Endometrial microvascular endothelial cells (primary cell): ENCODE results near the gene ALG9. TPM values are rescaled to one million over a fixed set of nuclear protein-coding genes. Genes with fewer than 3 reads are reported as not detected.
"Not testable (repeated sequence)": the region's sequence is repeated elsewhere in the genome, so short reads cannot be mapped to it uniquely, and the experiment has no call there.

Source experiments
- in situ Hi-C: cut with HindIII; loops from 2 replicates; pipeline ENCODE4 v1.10.0; 2017; ENCODE audit warnings: low sequenced_read_pairs, low pct_unique_long_range_greater_than_20kb; ENCODE audit errors: inconsistent ontology term
- total RNA-seq: library from RNA; depleted of rRNA; stranded (reverse); fragments of >200 nt; gene quantifications from one replicate; pipeline ENCODE4 v1.2.3, GENCODE V29; 2015; ENCODE audit errors: inconsistent ontology term

The ALG9 gene
- total RNA-seq, 1 donor from 2014 or later, result 34.4 TPM

DNA sequence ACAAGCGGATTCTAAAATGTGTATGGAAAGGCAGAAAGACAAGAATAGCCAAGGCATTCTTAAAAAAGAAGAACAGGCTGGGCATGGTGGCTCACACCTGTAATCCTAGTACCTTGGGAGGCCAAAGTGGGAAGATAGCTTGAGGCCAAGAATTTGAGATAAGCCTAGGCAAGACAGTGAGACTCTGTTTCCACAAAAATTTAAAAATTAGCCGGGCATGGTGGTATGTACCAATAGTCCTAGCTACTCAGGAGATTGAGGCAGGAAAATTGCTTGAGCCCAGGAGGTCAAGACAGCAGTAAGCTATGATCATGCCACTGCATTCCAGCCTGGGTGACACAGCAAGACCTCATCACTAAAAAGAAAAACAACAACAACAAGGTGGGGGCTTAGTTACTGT lies 59.2 kb downstream of the ALG9 start:
- in situ Hi-C loops, result no loop called here

DNA sequence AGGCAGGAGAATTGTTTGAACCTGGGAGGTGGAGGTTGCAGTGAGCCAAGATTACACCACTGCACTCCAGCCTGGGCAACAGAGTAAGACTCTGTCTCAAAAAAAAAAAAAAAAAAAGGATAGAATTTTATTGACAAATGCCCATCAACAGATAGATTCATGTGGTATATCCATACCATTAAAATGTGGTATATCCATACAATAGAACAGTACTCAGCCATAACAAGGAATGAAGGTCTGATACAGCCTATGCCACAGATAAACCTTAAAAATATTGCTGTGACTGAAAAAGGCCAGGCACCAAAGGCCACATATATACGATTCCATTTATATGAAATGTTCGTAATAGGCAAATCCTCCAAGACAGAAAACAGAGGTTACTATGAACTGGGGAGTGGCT lies 59.9 kb downstream of the ALG9 start:
- in situ Hi-C loops, result no loop called here

DNA sequence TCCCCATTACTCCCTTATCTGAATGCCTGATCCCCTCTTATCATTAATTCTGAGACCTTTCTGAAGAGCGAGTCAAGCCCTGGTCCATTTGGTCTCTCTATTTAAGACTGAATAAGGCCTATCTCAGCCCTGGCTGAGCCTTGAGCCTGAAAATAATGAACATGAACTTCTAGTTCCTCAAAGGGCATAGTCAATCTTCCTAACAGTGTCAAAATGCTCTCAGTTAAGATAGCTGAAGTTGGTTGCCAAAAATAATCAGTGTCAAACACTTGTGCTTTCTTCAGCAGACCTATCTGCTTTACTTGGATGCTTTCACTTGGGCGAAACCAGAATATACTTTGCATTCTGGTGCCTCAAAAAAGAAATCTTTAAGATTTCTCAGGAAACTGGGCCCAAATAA lies 62.5 kb downstream of the ALG9 start:
- in situ Hi-C loops, result no loop called here

DNA sequence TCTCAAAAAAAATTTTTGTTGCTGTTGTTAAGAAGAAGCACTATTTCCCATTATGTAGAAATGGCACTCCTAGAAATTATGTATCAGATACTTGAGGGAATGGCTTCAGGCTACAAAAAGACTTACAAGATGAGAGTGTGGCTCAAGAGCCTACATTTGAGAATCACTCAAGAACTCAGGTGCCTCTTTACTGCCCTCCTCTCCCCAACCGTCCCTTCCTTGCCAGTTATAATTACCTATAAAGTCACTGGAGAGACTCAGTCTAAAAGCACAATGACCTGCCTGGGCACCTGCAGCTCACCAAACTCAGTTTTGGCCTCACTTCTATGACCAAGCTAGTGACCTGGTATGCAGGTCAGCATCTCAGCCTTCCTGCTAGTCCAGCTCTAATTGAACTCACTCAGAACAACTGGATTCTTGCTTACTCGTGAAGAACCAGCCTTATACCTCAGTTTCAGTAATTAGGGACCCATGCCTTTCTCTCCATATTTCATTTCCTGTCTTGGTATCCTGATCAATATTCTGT lies 63.3 kb downstream of the ALG9 start:
- in situ Hi-C loops, result no loop called here

DNA sequence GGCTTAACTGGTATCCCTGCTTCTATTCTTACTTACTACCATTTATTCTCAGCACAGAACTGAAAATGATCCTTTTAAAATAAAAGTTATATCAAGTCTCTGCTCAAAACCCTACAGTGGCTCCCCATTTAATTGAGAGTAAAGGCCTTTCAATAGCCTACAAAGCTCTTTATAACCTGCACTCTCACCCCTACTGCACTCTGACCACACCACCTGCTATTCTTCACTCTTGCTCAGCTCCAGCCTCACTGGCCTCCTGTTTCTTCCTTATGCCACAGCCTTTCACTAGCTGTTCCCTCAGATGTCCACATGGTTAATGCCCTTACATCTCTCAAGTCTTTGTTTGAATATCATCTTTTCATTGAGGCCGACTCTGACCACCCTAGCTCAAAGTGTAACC lies 64.3 kb downstream of the ALG9 start:
- in situ Hi-C loops, result no loop called here

DNA sequence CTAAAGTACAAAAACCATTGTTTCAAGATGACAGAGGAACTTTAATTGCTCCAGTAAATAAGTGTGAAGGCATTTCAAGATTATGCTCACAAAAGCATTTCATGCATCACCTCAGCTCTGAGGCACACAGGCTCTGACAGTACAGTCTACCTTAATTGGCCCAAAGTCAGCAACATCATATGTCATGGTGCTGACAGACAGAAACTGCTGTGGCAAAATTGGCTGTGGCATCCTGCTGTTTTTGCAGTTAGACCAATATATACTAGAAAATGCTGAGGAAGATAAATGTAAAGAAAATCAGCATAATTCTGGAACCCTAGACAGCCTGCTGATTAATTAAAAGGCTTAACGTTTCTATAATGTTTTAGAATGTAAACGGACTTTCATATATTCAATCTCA lies 70.2 kb downstream of the ALG9 start:
- in situ Hi-C loops, result no loop called here

DNA sequence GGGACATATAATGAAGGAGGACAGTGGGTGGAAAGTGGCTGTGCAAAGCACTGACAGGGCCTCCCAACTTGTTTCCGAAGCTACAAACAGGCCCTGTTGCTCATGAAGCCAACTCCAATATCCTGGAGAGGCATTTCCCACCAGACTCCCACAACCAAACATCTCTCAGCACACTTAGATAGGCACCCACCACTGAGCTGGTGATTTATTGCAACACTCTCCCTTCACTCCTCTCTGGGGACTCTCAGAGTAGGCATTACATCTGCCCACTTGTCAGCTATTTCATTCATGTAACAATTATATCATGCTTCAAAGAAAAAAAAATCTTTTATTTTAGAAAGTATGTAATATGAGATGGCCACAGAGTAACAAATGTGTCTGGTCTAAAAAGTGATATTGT lies 73.1 kb downstream of the ALG9 start:
- in situ Hi-C loops, result no loop called here

DNA sequence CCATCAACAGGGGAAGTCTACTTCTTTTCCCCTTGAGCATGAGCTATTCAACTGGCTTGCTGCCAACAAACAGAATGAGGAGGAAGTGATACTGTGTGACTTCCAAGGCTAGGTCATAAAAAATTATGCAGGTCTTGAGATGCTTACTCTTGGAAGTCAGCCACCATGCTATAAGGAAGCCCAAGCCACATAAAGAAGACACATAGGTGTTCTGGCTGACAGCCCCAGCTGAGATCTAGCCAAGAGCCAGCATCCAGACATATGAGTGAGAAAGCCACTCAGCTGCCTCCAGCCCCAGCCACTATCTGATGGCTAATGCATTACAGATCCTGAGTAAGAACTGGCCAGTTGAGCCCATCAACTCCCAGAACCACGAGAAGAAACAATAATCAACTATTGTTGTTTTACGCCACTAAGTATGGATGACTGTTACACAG lies 74.2 kb downstream of the ALG9 start:
- in situ Hi-C loops, result no loop called here

DNA sequence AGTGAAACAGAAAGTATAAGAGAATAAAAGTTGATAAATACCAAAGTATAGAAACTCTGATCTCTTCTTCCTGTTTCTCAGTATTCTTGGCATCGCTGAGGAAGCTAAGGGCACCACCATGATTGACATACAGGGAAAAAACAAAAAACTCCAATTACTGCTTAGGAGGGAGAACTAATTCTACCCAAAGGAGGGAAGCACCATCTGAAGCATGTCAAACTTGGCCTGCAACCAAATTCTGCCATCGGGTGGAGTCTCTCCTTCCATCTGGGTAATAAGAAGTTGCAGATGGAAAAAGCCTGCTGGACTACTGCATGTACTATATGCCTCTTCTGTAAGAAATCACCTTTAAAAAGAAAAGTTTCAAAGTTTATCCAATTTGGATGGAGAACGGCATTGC lies 74.7 kb downstream of the ALG9 start:
- in situ Hi-C loops, result no loop called here

DNA sequence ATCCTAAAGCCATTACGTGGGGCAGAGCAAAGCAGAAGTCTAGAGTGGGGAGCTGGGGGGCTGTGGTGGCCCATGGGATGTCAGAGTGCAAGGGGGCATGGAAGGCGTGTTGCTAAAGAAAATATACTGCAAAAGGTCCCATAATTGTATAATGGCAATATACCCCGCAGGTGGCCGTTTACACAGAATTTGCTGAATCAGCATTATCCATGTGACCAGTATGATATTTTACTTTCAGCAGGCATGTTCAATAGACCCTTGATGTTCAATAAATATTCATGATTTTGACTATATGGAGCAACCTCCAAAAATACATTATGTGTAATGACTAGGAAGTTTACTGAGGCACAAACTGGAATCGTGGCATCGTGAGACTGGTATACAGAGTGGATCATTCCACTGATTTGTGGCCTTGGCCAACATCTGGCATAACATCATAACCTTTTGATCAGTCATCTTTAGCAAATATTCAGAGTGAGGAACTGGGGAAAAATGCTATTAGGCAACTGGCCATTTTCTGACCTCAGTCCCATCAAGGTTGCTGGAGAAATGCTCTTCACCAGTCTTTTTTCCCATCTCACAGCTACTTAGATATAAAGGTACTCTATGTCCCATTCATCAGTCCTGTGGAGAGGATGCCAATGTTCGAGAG lies 75.9 kb downstream of the ALG9 start:
- in situ Hi-C loops, result no loop called here

DNA sequence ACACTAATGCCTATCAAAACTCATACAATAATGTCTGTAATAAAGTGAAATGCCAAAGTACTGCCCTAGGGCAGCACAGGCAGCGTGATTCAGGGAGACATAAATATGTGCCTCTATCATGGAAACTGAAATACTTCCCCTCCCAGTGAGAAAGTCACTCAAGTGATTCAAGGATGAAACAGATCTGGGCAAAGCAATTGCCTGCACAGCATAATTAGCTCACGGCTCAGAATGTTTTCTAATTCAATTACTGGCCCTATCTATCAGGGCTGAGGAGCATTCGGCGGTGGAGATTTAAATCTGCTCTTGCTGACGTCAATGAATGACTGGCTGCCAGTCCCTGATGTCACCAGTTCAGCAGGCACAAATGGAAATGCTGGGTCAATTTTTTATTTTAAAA lies 77.5 kb downstream of the ALG9 start:
- in situ Hi-C loops, result no loop called here

DNA sequence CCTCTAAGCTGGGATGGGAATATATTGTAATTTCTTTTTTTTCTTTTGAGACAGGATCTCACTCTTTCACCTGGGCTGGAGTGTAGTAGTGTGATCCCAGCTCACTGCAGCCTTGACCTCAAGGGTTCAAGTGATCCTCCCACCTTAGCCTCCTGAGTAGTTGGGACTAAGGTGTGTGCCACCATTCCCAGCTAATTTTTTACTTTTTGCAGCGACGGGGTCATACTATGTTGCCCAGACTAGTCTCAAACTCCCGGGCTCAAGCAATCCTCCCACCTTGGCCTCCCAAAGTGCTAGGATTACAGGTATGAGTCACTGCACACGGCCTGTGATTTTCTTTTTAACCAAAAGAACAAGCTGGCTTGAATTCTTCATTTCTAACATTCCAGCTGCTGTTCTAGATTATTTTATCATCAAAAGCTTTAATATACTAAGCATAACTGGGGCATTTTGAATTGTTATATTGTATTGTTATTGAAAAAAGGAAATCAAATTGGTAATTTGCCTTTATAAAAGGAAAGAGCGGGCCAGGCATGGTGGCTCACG lies 78.4 kb downstream of the ALG9 start:
- in situ Hi-C loops, result no loop called here

DNA sequence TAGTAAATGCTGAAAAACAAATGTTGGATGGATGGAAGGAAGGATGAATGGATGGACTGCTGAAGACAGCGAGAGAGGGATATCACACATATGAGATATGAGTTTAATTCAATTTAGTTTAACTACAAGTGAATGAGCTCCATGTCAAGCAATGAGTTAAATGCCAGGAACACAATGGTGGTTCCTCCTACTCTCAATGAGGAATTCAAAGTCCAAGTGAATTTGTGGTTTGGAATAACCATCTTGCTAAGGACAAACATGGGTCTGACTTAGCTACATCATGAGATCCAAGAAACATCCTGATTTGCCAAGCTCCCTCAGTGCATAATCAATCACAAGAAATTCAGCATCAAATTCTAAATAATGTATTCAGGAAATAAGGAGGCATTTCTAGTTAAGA lies 79.1 kb downstream of the ALG9 start:
- in situ Hi-C loops, result no loop called here

DNA sequence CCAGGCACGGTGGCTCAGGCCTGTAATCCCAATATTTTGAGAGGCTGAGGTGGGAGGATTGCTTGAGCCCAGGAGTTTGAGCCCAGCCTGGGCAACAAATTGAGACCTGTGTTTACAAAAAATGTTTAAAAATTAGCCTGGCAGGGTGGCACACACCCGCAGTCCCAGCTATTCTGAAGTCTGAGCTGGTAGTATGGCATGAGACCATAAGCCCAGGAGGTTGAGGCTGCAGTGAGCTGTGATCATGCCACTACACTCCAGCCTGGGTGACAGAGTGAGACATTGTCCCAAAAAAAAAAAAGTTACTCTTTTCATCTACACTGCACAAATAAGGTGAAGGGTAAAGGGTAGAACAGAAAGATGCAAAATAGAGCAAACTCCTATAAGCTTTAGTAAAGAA lies 82.9 kb downstream of the ALG9 start:
- in situ Hi-C loops, result no loop called here

DNA sequence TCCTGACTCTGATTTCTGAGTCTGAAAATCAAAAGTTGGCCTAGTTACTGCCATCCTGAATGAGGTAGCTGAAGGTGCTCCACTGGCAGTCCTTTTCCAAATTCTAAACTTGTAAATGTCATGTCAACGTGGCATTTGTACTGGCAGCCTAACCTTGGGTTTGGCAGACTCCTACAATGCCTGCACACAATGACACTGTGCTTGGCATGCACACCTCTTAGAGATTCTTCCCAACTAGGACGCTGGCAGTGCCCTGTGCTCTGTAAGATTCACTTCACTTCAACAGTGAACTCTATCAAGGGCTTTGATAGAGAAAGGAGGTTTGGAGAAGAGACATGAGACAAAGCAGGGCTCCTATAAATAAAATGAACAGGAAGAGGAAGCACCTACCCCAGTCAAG lies 83.3 kb downstream of the ALG9 start:
- in situ Hi-C loops, result no loop called here

DNA sequence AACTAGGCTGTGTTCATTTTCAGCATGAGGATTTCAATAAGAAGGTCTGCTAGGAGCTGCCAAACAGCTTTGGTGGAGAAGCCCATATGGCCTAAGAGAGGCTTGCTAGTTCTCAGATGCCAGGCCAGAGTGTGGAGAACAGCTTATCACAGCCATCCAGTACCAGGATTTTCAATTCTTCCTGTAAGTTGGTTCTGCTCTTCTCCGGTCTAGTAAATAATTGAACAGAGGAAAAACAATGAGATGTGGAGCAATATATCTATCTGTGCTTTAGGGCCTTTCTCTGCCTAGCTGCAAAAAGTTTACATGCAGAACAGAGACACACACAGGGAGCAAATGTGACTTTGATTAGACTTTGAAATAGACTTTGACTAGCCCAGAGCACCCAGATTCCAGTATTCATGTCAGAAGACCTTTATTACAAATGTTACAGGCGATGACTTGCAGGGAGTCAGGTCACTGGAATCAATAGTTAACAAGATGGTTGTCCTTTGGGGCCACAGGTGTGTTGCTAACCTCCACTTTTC lies 85.4 kb downstream of the ALG9 start:
- in situ Hi-C loops, result no loop called here

DNA sequence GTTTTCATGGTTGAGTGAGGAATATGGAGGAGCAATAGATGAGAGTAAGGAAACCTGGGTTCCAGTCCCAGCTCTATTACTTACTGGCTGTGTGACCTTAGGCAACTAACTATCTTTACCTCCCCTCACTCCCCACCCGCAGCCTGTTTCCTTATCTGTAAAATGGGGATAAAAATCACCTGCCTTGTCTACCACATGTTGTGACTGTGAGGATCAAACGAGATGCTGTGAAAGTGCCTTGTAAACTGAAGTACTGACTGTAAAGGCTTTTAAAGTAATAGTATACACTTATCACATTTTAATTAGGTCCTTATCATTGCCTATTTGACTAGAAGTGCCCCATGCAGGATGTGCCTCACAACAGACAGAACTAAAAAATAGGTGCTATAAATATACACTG lies 86.3 kb downstream of the ALG9 start:
- in situ Hi-C loops, result no loop called here

DNA sequence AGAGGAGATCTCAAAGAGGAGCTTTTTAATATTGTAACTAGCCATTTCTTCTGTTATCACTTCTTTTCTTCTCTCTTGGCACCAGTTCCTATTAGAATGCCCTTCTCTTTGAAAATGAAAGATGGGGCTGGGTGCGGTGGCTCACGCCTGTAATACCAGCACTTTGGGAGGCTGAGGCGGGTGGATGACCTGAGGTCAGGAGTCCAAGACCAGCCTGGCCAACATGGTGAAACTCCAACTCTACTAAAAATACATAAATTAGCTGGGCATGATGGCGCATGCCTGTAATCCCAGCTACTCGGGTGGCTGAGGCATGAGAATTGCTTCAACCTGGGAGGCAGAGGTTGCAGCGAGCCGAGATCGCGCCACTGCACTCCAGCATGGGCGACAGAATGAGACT lies 87.1 kb downstream of the ALG9 start:
- in situ Hi-C loops, result not testable (repeated sequence)

DNA sequence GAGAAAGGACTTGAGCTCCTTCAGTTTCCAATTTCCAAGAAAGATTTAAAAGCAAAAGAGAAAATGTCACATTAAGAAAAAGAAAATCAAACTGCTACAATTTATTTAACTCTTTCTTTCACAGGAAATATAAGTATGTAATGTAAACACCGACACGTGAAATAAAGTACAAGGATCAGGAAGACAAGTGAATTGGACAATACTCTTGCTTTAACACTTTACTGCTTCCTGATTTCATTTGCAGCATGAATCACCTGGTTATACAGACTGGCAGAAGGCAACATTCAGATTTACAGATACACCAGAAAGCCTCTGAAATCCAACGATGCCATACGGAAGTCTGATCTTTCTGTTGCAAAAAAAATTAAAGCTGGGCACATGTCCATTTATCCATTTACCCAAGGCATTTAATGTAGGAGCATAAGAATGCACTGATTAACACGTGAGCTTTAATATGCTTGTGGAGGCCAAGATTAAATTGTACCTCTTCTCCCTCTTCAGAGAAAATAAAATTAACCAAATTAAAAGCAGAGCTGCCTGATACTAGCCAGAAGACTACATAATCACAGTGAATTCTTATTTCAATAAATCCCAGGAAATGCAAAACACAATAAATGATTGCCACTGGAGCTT lies 89.2 kb downstream of the ALG9 start:
- in situ Hi-C loops, result no loop called here

DNA sequence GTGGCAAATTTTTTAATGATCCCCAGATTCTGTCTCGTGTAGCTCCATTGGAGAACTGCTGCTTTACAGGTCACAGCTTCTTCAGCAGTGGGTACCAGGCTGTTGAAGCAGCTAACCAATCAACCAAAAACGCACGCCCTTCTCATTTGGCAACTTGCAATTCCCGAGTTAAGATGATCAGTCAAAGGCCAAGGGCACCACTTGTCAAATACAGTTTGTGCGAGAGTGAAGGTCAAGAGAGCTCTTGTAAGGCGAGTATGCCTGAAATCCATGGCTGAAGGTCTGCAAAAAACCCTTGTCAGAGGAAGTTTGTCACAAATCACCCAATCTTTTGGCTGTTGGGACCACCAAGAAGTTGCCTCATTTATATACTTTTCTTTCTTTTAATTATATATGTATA lies 92.3 kb downstream of the ALG9 start:
- in situ Hi-C loops, result no loop called here
